Prostate gland (tissue), 2 donors: ENCODE measurements around the gene ANKRD23.

ENCODE experiments used
- CTCF ChIP-seq, 4 experiments: fragments of 200-600 bp in 2 of 4; fragments of 450-650 bp in 2 of 4; sonication (generic) in 2 of 4; IDR thresholded peaks; 1 replicate in 3 of 4; 2 replicates in 1 of 4; pipeline ENCODE4 v1.5.1; 2016 to 2019; ENCODE audit warnings: antibody characterized with exemption in 4 of 4, mild to moderate bottlenecking in 2 of 4, moderate library complexity in 2 of 4
- POLR2A ChIP-seq: fragments of 450-650 bp; IDR thresholded peaks from one replicate; pipeline ENCODE4 v1.6.1; 2016; ENCODE audit warnings: antibody characterized with exemption, mild to moderate bottlenecking

GRCh38 chr2:96891591-96892333 is 47.9 kb upstream of the ANKRD23 start:
- TF ChIP-seq CTCF (IDR thresholded peaks at IDR 0.05), result no peak
- no peak for TF ChIP-seq POLR2A
